Testis (tissue), 2 donors: ENCODE data around the gene MYORG.

Source experiments
- CTCF ChIP-seq, 3 experiments: fragments of 450-650 bp in 2 of 3; fragments of 200-600 bp in 1 of 3; sonication (generic) in 1 of 3; IDR thresholded peaks; one replicate each; pipeline ENCODE4 v1.5.1; 2016 to 2019; ENCODE audit warnings: antibody characterized with exemption in 3 of 3, mild to moderate bottlenecking in 2 of 3, moderate library complexity in 1 of 3
- POLR2A ChIP-seq: fragments of 450-650 bp; IDR thresholded peaks from one replicate; pipeline ENCODE4 v1.6.1; 2017; ENCODE audit warnings: antibody characterized with exemption, mild to moderate bottlenecking, moderate library complexity

DNA sequence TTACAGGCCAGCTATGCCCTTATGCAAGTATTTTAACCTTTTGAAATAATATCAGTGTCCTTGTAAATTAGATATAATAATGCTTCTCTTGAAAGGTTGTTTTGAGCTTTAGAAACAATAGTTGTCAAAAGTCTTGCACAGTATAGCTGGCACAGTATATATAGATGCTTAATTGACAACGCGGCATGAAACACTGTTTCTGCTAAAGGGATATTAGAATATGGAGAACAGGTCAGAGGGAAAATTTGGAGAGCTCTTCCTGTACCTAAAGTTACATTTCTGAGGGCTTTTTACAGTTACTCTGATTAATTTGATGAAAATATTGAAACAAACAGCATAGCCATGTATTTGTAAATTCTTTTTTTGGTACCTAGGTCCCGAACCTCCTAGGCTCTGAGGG, 42.9 kb downstream of the MYORG start:
- TF ChIP-seq CTCF (IDR thresholded peaks at IDR 0.05): no peak
- no peak for TF ChIP-seq POLR2A
